DND-41 (cell line): ENCODE results near the gene BMP2K.

ENCODE experiments used
- EZH2 ChIP-seq: IDR thresholded peaks from 3 replicates; pipeline ENCODE4 v1.6.1; 2012; ENCODE audit warnings: borderline replicate concordance, low read depth, mild to moderate bottlenecking, moderate library complexity, low read length, inconsistent platforms; ENCODE audit not compliant: severe bottlenecking
- TF ChIP-seq, protein P1 (sequence below): IDR thresholded peaks from 2 replicates; pipeline ENCODE4 v1.5.1; 2012; ENCODE audit warnings: borderline replicate concordance, low read length, moderate library complexity, mild to moderate bottlenecking; ENCODE audit not compliant: poor library complexity, severe bottlenecking; ENCODE audit errors: extremely low read depth

DNA sequence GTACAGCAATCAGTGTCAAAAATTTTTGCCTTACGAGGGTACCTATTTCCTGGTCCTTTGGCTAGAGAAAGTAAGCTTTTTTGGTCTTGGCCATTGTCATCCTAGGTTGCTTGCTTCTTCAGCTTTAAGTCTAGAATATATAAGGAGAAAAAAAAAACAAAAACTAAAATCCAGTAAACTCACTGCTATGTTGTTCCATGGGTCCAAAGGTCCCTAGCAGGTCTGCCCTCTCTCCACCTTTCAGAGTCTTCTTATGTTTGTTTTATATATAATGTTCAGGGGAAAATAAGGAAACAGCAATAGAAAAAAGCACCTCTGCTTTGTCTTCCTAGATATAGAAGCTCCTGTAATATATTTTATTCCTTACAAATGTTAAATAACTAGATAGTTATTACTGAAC is 18.1 kb upstream of the BMP2K start:
- TF ChIP-seq, protein P1, sequence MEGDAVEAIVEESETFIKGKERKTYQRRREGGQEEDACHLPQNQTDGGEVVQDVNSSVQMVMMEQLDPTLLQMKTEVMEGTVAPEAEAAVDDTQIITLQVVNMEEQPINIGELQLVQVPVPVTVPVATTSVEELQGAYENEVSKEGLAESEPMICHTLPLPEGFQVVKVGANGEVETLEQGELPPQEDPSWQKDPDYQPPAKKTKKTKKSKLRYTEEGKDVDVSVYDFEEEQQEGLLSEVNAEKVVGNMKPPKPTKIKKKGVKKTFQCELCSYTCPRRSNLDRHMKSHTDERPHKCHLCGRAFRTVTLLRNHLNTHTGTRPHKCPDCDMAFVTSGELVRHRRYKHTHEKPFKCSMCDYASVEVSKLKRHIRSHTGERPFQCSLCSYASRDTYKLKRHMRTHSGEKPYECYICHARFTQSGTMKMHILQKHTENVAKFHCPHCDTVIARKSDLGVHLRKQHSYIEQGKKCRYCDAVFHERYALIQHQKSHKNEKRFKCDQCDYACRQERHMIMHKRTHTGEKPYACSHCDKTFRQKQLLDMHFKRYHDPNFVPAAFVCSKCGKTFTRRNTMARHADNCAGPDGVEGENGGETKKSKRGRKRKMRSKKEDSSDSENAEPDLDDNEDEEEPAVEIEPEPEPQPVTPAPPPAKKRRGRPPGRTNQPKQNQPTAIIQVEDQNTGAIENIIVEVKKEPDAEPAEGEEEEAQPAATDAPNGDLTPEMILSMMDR, result no peak
- TF ChIP-seq EZH2, result no peak
